Ovary (tissue), 9 donors: ENCODE measurements around the gene PRKCE. TPM values are rescaled to one million over a fixed set of nuclear protein-coding genes. Genes with fewer than 3 reads are reported as not detected.

Experiments
- DNase-seq, 5 donors: peaks; one replicate each; pipeline ENCODE4 v3.0.0-alpha.2; 2019 to 2020
- H3K27ac ChIP-seq, 2 donors: fragments of 200-600 bp; one replicate each; pipeline versions ENCODE4 v1.5.1 to v1.8.0; 2019 to 2022
- H3K27me3 ChIP-seq: fragments of 200-600 bp; one replicate; pipeline ENCODE4 v1.8.0; 2022
- H3K36me3 ChIP-seq: fragments of 200-600 bp; sonication (generic); one replicate; pipeline ENCODE4 v1.5.1; 2019
- H3K4me1 ChIP-seq: one replicate; pipeline ENCODE4 v1.8.1; 2013; ENCODE audit warnings: mild to moderate bottlenecking, moderate library complexity; ENCODE audit not compliant: insufficient read depth
- H3K4me3 ChIP-seq: fragments of 200-600 bp; sonication (generic); one replicate; pipeline ENCODE4 v1.5.1; 2017
- H3K9me3 ChIP-seq, 2 donors: fragments of 200-600 bp in 1 of 2; sonication (generic) in 1 of 2; one replicate each; pipeline versions ENCODE4 v1.5.1 to v1.8.1; 2013 to 2019; ENCODE audit warnings: mild to moderate bottlenecking in 1 of 2, moderate library complexity in 1 of 2
- CTCF ChIP-seq, 3 donors: fragments of 450-650 bp in 2 of 3; fragments of 200-600 bp in 1 of 3; IDR thresholded peaks; one replicate each; pipeline versions ENCODE4 v1.5.1 to v1.8.0; 2016 to 2022; ENCODE audit warnings: antibody characterized with exemption in 3 of 3, mild to moderate bottlenecking in 1 of 3
- EP300 ChIP-seq: sonication (generic); formaldehyde crosslinking; IDR thresholded peaks from one replicate; pipeline ENCODE4 v1.6.1; 2017; ENCODE audit warnings: antibody characterized with exemption
- POLR2A ChIP-seq: fragments of 450-650 bp; IDR thresholded peaks from one replicate; pipeline ENCODE4 v1.6.1; 2017; ENCODE audit warnings: antibody characterized with exemption, mild to moderate bottlenecking, moderate library complexity
- WGBS, 3 donors: extraction: QIAGEN DNeasy Blood & Tissue Kit in 1 of 3; methylation state at CpG; one replicate each; pipeline versions ENCODE4 v1.1.5 to v1.1.7; 2013 to 2017; 5-methylcytosine and 5-hydroxymethylcytosine counted together
- intact Hi-C, 4 donors: fragments of 100-400 bp; cut with DNase I; formaldehyde crosslinking; loops; one replicate each; pipeline versions ENCODE4 v1.11.0 to v1.15.1; 2022 to 2023
- polyA plus RNA-seq, 2 donors: library from polyadenylated mRNA; stranded (reverse); fragments of 200-250 nt in 1 of 2; fragments of 350-450 nt in 1 of 2; fragmentation: Illumina TruSeq in 1 of 2; extraction: RNeasy Lipid Tissue Mini Kit (QIAGEN cat#74804) in 1 of 2; gene quantifications; one replicate each; pipeline ENCODE4 v1.2.3, GENCODE V29; 2013 to 2014
- total RNA-seq, 7 donors: library from RNA; depleted of rRNA in 2 of 7; stranded (reverse); fragments of >200 nt in 2 of 7; fragmentation: NEBNext Ultra II Directional in 3 of 7; extraction: Animal tissue kit (Norgen Biotek cat#: 25700) in 3 of 7; gene quantifications; one replicate each; pipeline versions ENCODE4 v1.1.0 to v1.2.4, GENCODE V29; 2016 to 2023
- donor health status: DM: no; HTN: no; CAD: no; lungs with moderate emphysema.
- donor health status: DM: no; HTN: no; CAD: no.
- donor health status: Bipolar disorder and iron deficiency.
- donor health status: DM: yes; HTN: yes; CAD: no.
- donor health status: DM: no; HTN: no; CAD: no.
- donor health status: DM: yes; HTN: yes; CAD: no.

The PRKCE gene
- total and polyA plus RNA-seq, 9 donors: 3.1 to 22.8 (median 12.8) TPM

- WGBS, 3 donors: 84 to 87% (median 87%) methylated on average over 3 of the region's 3 CpGs
- no peaks in the 10 kb centered on the region for H3K27me3 ChIP-seq
- TF ChIP-seq POLR2A (no peak), EP300 (no peak), CTCF (IDR thresholded peaks at IDR 0.05) (no peak)
- no peaks in the 10 kb centered on the region for H3K36me3 ChIP-seq
- H3K27ac ChIP-seq: no peak overlapping the region
- DNase-seq: no peak
- intact Hi-C loops: no loop called here
- no peaks in the 10 kb centered on the region for H3K9me3 ChIP-seq
- no peaks in the 10 kb centered on the region for H3K4me1 ChIP-seq
- no peak overlapping the region for H3K4me3 ChIP-seq
Observed at GRCh38 chr2:46023165-46023854, 371.8 kb downstream of the PRKCE start.

GRCh38 chr2:46024146-46024779, 372.8 kb downstream of the PRKCE start:
- TF ChIP-seq CTCF (IDR thresholded peaks at IDR 0.05): no peak
- no peak for TF ChIP-seq POLR2A
- no peak for TF ChIP-seq EP300
- WGBS, 3 donors: 84 to 93% (median 93%) methylated on average over 5 of the region's 5 CpGs
- Histone ChIP-seq H3K9me3 (no peaks in the 10 kb centered on the region), H3K27me3 (no peaks in the 10 kb centered on the region), H3K27ac (no peak overlapping the region), H3K4me3 (no peak overlapping the region), H3K4me1 (no peaks in the 10 kb centered on the region), H3K36me3 (no peaks in the 10 kb centered on the region)
- no peak for DNase-seq
- intact Hi-C loops: no loop called here

- H3K4me3 ChIP-seq: no peak overlapping the region
- H3K27me3 ChIP-seq: no peaks in the 10 kb centered on the region
- H3K9me3 ChIP-seq: no peaks in the 10 kb centered on the region
- DNase-seq: no peak
- WGBS, 3 donors: 23 to 47% (median 44%) methylated on average over 6 of the region's 6 CpGs
- TF ChIP-seq POLR2A: no peak
- no peak for TF ChIP-seq CTCF (IDR thresholded peaks at IDR 0.05)
- TF ChIP-seq EP300: no peak
- H3K36me3 ChIP-seq: no peaks in the 10 kb centered on the region
- no peak overlapping the region for H3K27ac ChIP-seq
- intact Hi-C loops: no loop called here
- no peaks in the 10 kb centered on the region for H3K4me1 ChIP-seq
Observed at GRCh38 chr2:46025081-46025480, 373.6 kb downstream of the PRKCE start.

GRCh38 chr2:46025676-46026075, 374.2 kb downstream of the PRKCE start:
- Histone ChIP-seq H3K9me3 (no peaks in the 10 kb centered on the region), H3K4me3 (no peak overlapping the region), H3K27me3 (no peaks in the 10 kb centered on the region), H3K36me3 (no peaks in the 10 kb centered on the region), H3K27ac (no peak overlapping the region), H3K4me1 (no peaks in the 10 kb centered on the region)
- intact Hi-C loops: no loop called here
- DNase-seq: no peak
- no peak for TF ChIP-seq EP300
- no peak for TF ChIP-seq POLR2A
- TF ChIP-seq CTCF (IDR thresholded peaks at IDR 0.05): no peak
- WGBS, 3 donors: 82 to 95% (median 86%) methylated on average over 1 of the region's 1 CpG
